ENCODE results near the gene BICC1. TPM values are rescaled to one million over a fixed set of nuclear protein-coding genes. Genes with fewer than 3 reads are reported as not detected.

Gene BICC1
- total RNA-seq, 1 donor from 2014 or later: 9.3 TPM

- H3K9me3 Mint-ChIP-seq: no peaks in the 10 kb centered on the region
- no peak for DNase-seq (ENCODE audit: low spot score in 2 of 2, unreplicated experiment in 2 of 2)
- no peaks in the 10 kb centered on the region for H3K27me3 Mint-ChIP-seq (ENCODE audit: low read depth)
- TF ChIP-seq CTCF (IDR thresholded peaks at IDR 0.05; ENCODE audit: unreplicated experiment): no peak
- no peaks in the 10 kb centered on the region for H3K36me3 Mint-ChIP-seq
- no peak overlapping the region for H3K27ac Mint-ChIP-seq
- peaks cover 45% of the 10 kb centered on the region for H3K4me1 Mint-ChIP-seq
- H3K4me3 Mint-ChIP-seq: no peak overlapping the region
These were observed 263.4 kb downstream of the BICC1 start for GRCh38 chr10:58775960-58776567.

- Mint-ChIP-seq H3K4me3 (no peak overlapping the region), H3K27me3 (ENCODE audit: low read depth) (no peaks in the 10 kb centered on the region), H3K9me3 (no peaks in the 10 kb centered on the region), H3K36me3 (no peaks in the 10 kb centered on the region), H3K27ac (peak overlapping the region; percentile 1), H3K4me1 (peaks cover 45% of the 10 kb centered on the region)
- DNase-seq (ENCODE audit: low spot score in 2 of 2, unreplicated experiment in 2 of 2): no peak
- TF ChIP-seq CTCF (IDR thresholded peaks at IDR 0.05; ENCODE audit: unreplicated experiment): no peak
These were observed 264.1 kb downstream of the BICC1 start for GRCh38 chr10:58776568-58777318.

- Mint-ChIP-seq H3K36me3 (no peaks in the 10 kb centered on the region), H3K9me3 (no peaks in the 10 kb centered on the region), H3K4me3 (no peak overlapping the region), H3K4me1 (peaks cover 45% of the 10 kb centered on the region), H3K27ac (no peak overlapping the region), H3K27me3 (ENCODE audit: low read depth) (no peaks in the 10 kb centered on the region)
- no peak for TF ChIP-seq CTCF (IDR thresholded peaks at IDR 0.05; ENCODE audit: unreplicated experiment)
- no peak for DNase-seq (ENCODE audit: low spot score in 2 of 2, unreplicated experiment in 2 of 2)
These were observed 266.3 kb downstream of the BICC1 start for GRCh38 chr10:58778966-58779365.

GRCh38 chr10:58779594-58779993 lies 266.9 kb downstream of the BICC1 start:
- no peak overlapping the region for H3K27ac Mint-ChIP-seq
- H3K4me1 Mint-ChIP-seq: peaks cover 43% of the 10 kb centered on the region

GRCh38 chr10:58780476-58780875 lies 267.8 kb downstream of the BICC1 start:
- no peaks in the 10 kb centered on the region for H3K36me3 Mint-ChIP-seq
- DNase-seq (ENCODE audit: low spot score in 2 of 2, unreplicated experiment in 2 of 2): no peak
- no peaks in the 10 kb centered on the region for H3K27me3 Mint-ChIP-seq (ENCODE audit: low read depth)
- no peak for TF ChIP-seq CTCF (IDR thresholded peaks at IDR 0.05; ENCODE audit: unreplicated experiment)
- H3K27ac Mint-ChIP-seq: peak overlapping the region; percentile 20
- H3K4me1 Mint-ChIP-seq: peaks cover 42% of the 10 kb centered on the region
- no peak overlapping the region for H3K4me3 Mint-ChIP-seq
- H3K9me3 Mint-ChIP-seq: no peaks in the 10 kb centered on the region

More at GRCh38 chr10:58779594-58779993, 266.9 kb downstream of the BICC1 start:
- Mint-ChIP-seq H3K9me3 (no peaks in the 10 kb centered on the region), H3K27me3 (ENCODE audit: low read depth) (no peaks in the 10 kb centered on the region), H3K36me3 (no peaks in the 10 kb centered on the region), H3K4me3 (no peak overlapping the region)
- no peak for TF ChIP-seq CTCF (IDR thresholded peaks at IDR 0.05; ENCODE audit: unreplicated experiment)
- no peak for DNase-seq (ENCODE audit: low spot score in 2 of 2, unreplicated experiment in 2 of 2)

Measured in mesothelial cell of epicardium (in vitro differentiated cells).